Heart right ventricle (tissue), 16 donors: ENCODE measurements around the gene OGFOD3. TPM values are rescaled to one million over a fixed set of nuclear protein-coding genes. Genes with fewer than 3 reads are reported as not detected.
A peak's percentile ranks its signal among the peaks of the same experiment; 100 is the strongest.

Experiments
- ATAC-seq, 8 donors: fragments of 200-7000 bp; cut with Tn5 transposase; one replicate each; pipeline ENCODE4 v1.9.1; 2020; ENCODE audit warnings: mild to moderate bottlenecking in 8 of 8, moderate library complexity in 8 of 8, moderate number of reproducible peaks in 1 of 8
- DNase-seq, 2 donors: peaks; one replicate each; pipeline ENCODE4 v3.0.0-alpha.2; 2020
- H3K27ac ChIP-seq, 10 donors: fragments of 200-600 bp; sonication (generic) in 2 of 10; one replicate each; pipeline versions ENCODE4 v1.5.0 to v1.8.0; 2020 to 2022; ENCODE audit warnings: mild to moderate bottlenecking in 3 of 10
- H3K27me3 ChIP-seq, 7 donors: fragments of 200-600 bp; one replicate each; pipeline ENCODE4 v1.8.0; 2021 to 2022; ENCODE audit warnings: mild to moderate bottlenecking in 2 of 7
- H3K36me3 ChIP-seq, 9 donors: fragments of 200-600 bp; sonication (generic) in 1 of 9; one replicate each; pipeline versions ENCODE4 v1.5.0 to v1.8.0; 2020 to 2022; ENCODE audit warnings: mild to moderate bottlenecking in 2 of 9
- H3K4me1 ChIP-seq, 9 donors: fragments of 200-600 bp; sonication (generic) in 1 of 9; one replicate each; pipeline versions ENCODE4 v1.5.0 to v1.8.0; 2020 to 2022; ENCODE audit warnings: mild to moderate bottlenecking in 4 of 9
- H3K4me3 ChIP-seq, 10 donors: fragments of 200-600 bp; sonication (generic) in 2 of 10; one replicate each; pipeline versions ENCODE4 v1.5.0 to v1.8.0; 2020 to 2022; ENCODE audit warnings: mild to moderate bottlenecking in 7 of 10, moderate library complexity in 2 of 10
- H3K9me3 ChIP-seq, 11 donors: fragments of 200-600 bp in 10 of 11; sonication (generic) in 2 of 11; one replicate each; pipeline versions ENCODE4 v1.5.0 to v1.8.0; 2013 to 2022; ENCODE audit warnings: mild to moderate bottlenecking in 2 of 11, control low read depth in 1 of 11, moderate library complexity in 1 of 11
- CTCF ChIP-seq, 9 donors: fragments of 200-600 bp; sonication (generic) in 2 of 9; IDR thresholded peaks; one replicate each; pipeline versions ENCODE4 v1.5.0 to v1.8.0; 2021 to 2022; ENCODE audit warnings: antibody characterized with exemption in 9 of 9, mild to moderate bottlenecking in 5 of 9, moderate library complexity in 1 of 9
- WGBS, 2 donors: extraction: QIAGEN DNeasy Blood & Tissue Kit; methylation state at CpG; one replicate each; pipeline ENCODE4 v1.1.7; 2013; ENCODE audit warnings: inconsistent platforms in 1 of 2; 5-methylcytosine and 5-hydroxymethylcytosine counted together
- intact Hi-C, 10 donors: fragments of 100-400 bp; cut with DNase I; formaldehyde crosslinking; loops; one replicate each; pipeline versions ENCODE4 v1.11.1 to v1.14.2; 2022
- polyA plus RNA-seq, 2 donors: library from polyadenylated mRNA; stranded (reverse); fragments of 200-250 nt; gene quantifications; one replicate each; pipeline ENCODE4 v1.2.3, GENCODE V29; 2013
- total RNA-seq, 10 donors: library from RNA; stranded (reverse); fragmentation: NEBNext Ultra II Directional in 3 of 10; extraction: Animal tissue kit (Norgen Biotek cat#: 25700) in 3 of 10; gene quantifications; one replicate each; pipeline versions ENCODE4 v1.2.1 to v1.2.4, GENCODE V29; 2021 to 2023
- donor health status: Arrhythmogenic right ventricular cardiomyopathy.
- donor health status: ischemic (EF 13 %, LVEDD 7.1; RV severe dilation, severe dysfunction).
- donor health status: healthy with polysubstance abuse.
- donor health status: DM: no; HTN: yes; CAD: no.
- donor health status: DM: no; HTN: no; CAD: no.
- donor health status: ischemic (EF 25% LVEDD 6.9; RV normal size, moderate dysfunction).
- donor health status: ischemic (EF 25% LVEDD 5.7; RV mildly dilated, moderate dysfunction).
- donor health status: healthy.
- donor health status: DM: yes; HTN: yes; CAD: no.
- donor health status: Ischemic cardiomyopathy.
- donor health status: ischemic (EF 35%, LVEDD 5.7; RV mildly dilated, moderate dysfunction).
- donor health status: nonischemic (EF 11% LVEDD 7.7; RV severe dilation, severe dysfunction).
- donor health status: DM: yes; HTN: yes; CAD: no.
- donor health status: PGD.
- donor health status: ischemic (EF 29% LVEDD 5.4; RV normal size, mild dysfunction).
- donor health status: nonischemic (EF 23%, LVEDD 6.1; RV moderate dilation, normal function).

The OGFOD3 gene
- total and polyA plus RNA-seq, 12 donors = 23.3 to 39.4 (median 30.8) TPM

GRCh38 chr17:82446124-82446523 is 27.7 kb upstream of the OGFOD3 start:
- TF ChIP-seq CTCF (IDR thresholded peaks at IDR 0.05) = no peak
- Histone ChIP-seq H3K36me3 (peaks cover 0 to 64% (median 0%) of the 10 kb centered on the region in 9 donors), H3K27ac (peak overlapping the region in 1 of 10 donors; percentile 14), H3K9me3 (no peaks in the 10 kb centered on the region), H3K4me3 (no peak overlapping the region), H3K4me1 (peaks cover 7 to 41% (median 28%) of the 10 kb centered on the region in 9 donors), H3K27me3 (no peaks in the 10 kb centered on the region)
- intact Hi-C loops = no loop called here
- DNase-seq (no peak), ATAC-seq (no peak)
- 90 to 94% methylated on average over 15 of the region's 15 CpGs for WGBS, 2 donors

- H3K4me3 ChIP-seq = no peak overlapping the region
- TF ChIP-seq CTCF (IDR thresholded peaks at IDR 0.05) = no peak
- peaks cover 5 to 45% (median 26%) of the 10 kb centered on the region in 9 donors for H3K4me1 ChIP-seq
- peak overlapping the region in 1 of 10 donors; percentile 14 for H3K27ac ChIP-seq
- peaks cover 0 to 64% (median 0%) of the 10 kb centered on the region in 9 donors for H3K36me3 ChIP-seq
- WGBS, 2 donors = 90 to 92% methylated on average over 13 of the region's 13 CpGs
- DNase-seq = no peak
- H3K9me3 ChIP-seq = no peaks in the 10 kb centered on the region
- intact Hi-C loops = no loop called here
- no peak for ATAC-seq
- no peaks in the 10 kb centered on the region for H3K27me3 ChIP-seq
These were observed 27.2 kb upstream of the OGFOD3 start for GRCh38 chr17:82445542-82445941.

- Histone ChIP-seq H3K4me1 (peaks cover 5 to 50% (median 25%) of the 10 kb centered on the region in 9 donors), H3K27me3 (no peaks in the 10 kb centered on the region), H3K27ac (peak overlapping the region in 1 of 10 donors; percentile 14), H3K4me3 (no peak overlapping the region), H3K36me3 (peaks cover 0 to 64% (median 0%) of the 10 kb centered on the region in 9 donors), H3K9me3 (no peaks in the 10 kb centered on the region)
- ATAC-seq (peak in 1 of 8 donors; percentile 2), DNase-seq (peak in 1 of 2 donors; percentile 24)
- WGBS, 2 donors = 67 to 68% methylated on average over 19 of the region's 19 CpGs
- TF ChIP-seq CTCF (IDR thresholded peaks at IDR 0.05) = no peak
- intact Hi-C loops = no loop called here
These were observed 26.6 kb upstream of the OGFOD3 start for GRCh38 chr17:82444941-82445521.

- no peak for DNase-seq
- intact Hi-C loops = no loop called here
- no peaks in the 10 kb centered on the region for H3K9me3 ChIP-seq
- H3K27me3 ChIP-seq = no peaks in the 10 kb centered on the region
- H3K4me3 ChIP-seq = no peak overlapping the region
- no peak for ATAC-seq
- 93 to 94% methylated on average over 33 to 35 of the region's 35 CpGs for WGBS, 2 donors
- H3K4me1 ChIP-seq = peaks cover 0 to 48% (median 19%) of the 10 kb centered on the region in 9 donors
- H3K27ac ChIP-seq = no peak overlapping the region
- TF ChIP-seq CTCF (IDR thresholded peaks at IDR 0.05) = no peak
- peaks cover 0 to 71% (median 0%) of the 10 kb centered on the region in 9 donors for H3K36me3 ChIP-seq
These were observed 26.0 kb upstream of the OGFOD3 start for GRCh38 chr17:82444284-82444893.
